Measurements from ENCODE around the gene RARS2.

Gene RARS2

GRCh38 chr6:87586371-87587077 lies 3.3 kb downstream of the RARS2 start:
- Histone ChIP-seq H3K27ac (no peak overlapping the region), H3K4me1 (peaks cover 5% of the 10 kb centered on the region), H3K9ac (no peak overlapping the region), H3K79me2 (peaks cover 72% of the 10 kb centered on the region), H3K4me2 (ENCODE audit: low read length) (no peak overlapping the region), H3K4me3 (ENCODE audit: low read depth, low read length) (no peak overlapping the region), H2AFZ (no peak overlapping the region), H3K36me3 (ENCODE audit: control insufficient read depth, insufficient read depth, low read length) (no peaks in the 10 kb centered on the region), H3K9me3 (ENCODE audit: control insufficient read depth, low read length) (no peaks in the 10 kb centered on the region), H3K27me3 (ENCODE audit: control insufficient read depth, insufficient read depth, low read length) (no peaks in the 10 kb centered on the region)
- TF ChIP-seq, protein P1, sequence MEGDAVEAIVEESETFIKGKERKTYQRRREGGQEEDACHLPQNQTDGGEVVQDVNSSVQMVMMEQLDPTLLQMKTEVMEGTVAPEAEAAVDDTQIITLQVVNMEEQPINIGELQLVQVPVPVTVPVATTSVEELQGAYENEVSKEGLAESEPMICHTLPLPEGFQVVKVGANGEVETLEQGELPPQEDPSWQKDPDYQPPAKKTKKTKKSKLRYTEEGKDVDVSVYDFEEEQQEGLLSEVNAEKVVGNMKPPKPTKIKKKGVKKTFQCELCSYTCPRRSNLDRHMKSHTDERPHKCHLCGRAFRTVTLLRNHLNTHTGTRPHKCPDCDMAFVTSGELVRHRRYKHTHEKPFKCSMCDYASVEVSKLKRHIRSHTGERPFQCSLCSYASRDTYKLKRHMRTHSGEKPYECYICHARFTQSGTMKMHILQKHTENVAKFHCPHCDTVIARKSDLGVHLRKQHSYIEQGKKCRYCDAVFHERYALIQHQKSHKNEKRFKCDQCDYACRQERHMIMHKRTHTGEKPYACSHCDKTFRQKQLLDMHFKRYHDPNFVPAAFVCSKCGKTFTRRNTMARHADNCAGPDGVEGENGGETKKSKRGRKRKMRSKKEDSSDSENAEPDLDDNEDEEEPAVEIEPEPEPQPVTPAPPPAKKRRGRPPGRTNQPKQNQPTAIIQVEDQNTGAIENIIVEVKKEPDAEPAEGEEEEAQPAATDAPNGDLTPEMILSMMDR (IDR thresholded peaks at IDR 0.05): no peak

DNA sequence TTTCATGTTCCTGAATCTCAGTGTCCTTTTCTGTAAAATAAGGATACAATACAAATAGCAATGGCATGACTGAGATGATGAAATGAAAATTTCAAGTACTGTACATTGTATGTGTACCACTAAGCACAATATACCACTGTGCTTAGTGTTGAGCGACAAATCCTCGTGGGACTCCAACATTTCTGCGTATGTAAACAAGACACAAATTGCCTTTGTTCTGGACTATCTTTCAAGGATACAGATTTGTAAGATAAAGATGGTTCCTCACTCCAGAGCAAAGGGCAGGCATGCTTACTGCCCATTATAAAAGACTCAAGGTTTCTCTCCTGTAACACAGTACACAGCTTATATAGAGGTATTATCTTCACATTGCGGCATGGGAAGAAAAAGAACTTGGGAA lies 6.0 kb downstream of the RARS2 start:
- peaks cover 55% of the 10 kb centered on the region for H3K79me2 ChIP-seq
- no peaks in the 10 kb centered on the region for H3K36me3 ChIP-seq (ENCODE audit: control insufficient read depth, insufficient read depth, low read length)
- H2AFZ ChIP-seq: no peak overlapping the region
- no peaks in the 10 kb centered on the region for H3K27me3 ChIP-seq (ENCODE audit: control insufficient read depth, insufficient read depth, low read length)
- TF ChIP-seq, protein P1 (IDR thresholded peaks at IDR 0.05): no peak
- no peak overlapping the region for H3K4me3 ChIP-seq (ENCODE audit: low read depth, low read length)
- no peak overlapping the region for H3K27ac ChIP-seq
- H3K9me3 ChIP-seq (ENCODE audit: control insufficient read depth, low read length): no peaks in the 10 kb centered on the region
- H3K9ac ChIP-seq: no peak overlapping the region
- no peak overlapping the region for H3K4me2 ChIP-seq (ENCODE audit: low read length)
- H3K4me1 ChIP-seq: peaks cover 5% of the 10 kb centered on the region

DNA sequence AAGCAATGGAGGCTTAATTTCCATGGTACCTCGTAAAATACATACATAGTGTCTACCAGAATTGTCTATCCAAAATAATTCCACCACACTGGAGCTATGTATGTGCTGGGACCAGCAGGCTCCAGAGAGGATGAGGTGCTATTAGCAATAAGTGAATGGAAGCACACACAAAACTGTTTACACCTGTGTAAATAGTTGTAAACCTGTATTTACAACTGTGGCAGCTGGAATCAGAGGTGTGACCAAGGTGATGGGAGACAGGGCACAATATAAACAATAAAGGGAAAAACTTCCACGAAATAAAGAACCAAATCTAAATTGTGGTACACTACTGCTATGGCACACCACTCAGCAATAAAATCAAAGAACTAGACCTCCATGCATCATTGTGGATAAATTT lies 14.4 kb downstream of the RARS2 start:
- no peak overlapping the region for H2AFZ ChIP-seq
- H3K36me3 ChIP-seq (ENCODE audit: control insufficient read depth, insufficient read depth, low read length): no peaks in the 10 kb centered on the region
- no peak overlapping the region for H3K9ac ChIP-seq
- H3K27me3 ChIP-seq (ENCODE audit: control insufficient read depth, insufficient read depth, low read length): no peaks in the 10 kb centered on the region
- H3K4me3 ChIP-seq (ENCODE audit: low read depth, low read length): no peak overlapping the region
- peaks cover 4% of the 10 kb centered on the region for H3K4me1 ChIP-seq
- no peaks in the 10 kb centered on the region for H3K9me3 ChIP-seq (ENCODE audit: control insufficient read depth, low read length)
- TF ChIP-seq, protein P1 (IDR thresholded peaks at IDR 0.05): no peak
- H3K79me2 ChIP-seq: peaks cover 30% of the 10 kb centered on the region
- no peak overlapping the region for H3K27ac ChIP-seq
- H3K4me2 ChIP-seq (ENCODE audit: low read length): no peak overlapping the region

DNA sequence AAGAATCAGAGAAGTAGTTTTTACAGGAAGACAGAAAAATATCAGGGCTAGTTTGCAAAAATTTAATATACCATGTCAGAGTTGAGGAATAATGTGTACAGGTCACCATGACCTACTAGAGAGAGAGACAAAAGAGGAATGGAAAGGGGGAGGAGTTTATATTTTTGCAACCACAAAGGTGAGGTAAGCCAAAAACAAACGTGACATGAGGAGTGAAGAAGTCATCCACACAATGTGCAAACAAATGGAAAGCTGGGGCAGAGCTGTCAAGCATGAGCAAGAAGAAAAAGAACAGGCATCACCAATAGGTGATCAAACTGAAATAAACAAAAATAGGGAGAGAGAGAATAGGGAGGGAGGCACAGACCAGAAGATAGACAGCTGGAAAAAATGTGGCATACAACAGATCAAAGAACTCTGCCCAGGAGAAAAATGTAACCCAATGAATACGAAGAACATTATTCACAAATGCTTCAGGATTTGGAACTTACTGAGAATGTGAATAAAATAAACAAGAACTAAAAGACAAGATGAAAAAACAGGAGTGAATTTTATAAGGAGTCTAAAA lies 15.5 kb downstream of the RARS2 start:
- Histone ChIP-seq H3K4me1 (peaks cover 4% of the 10 kb centered on the region), H3K27ac (no peak overlapping the region), H3K79me2 (peaks cover 25% of the 10 kb centered on the region), H3K27me3 (ENCODE audit: control insufficient read depth, insufficient read depth, low read length) (no peaks in the 10 kb centered on the region), H2AFZ (no peak overlapping the region), H3K9ac (no peak overlapping the region), H3K36me3 (ENCODE audit: control insufficient read depth, insufficient read depth, low read length) (no peaks in the 10 kb centered on the region), H3K4me2 (ENCODE audit: low read length) (no peak overlapping the region), H3K9me3 (ENCODE audit: control insufficient read depth, low read length) (no peaks in the 10 kb centered on the region), H3K4me3 (ENCODE audit: low read depth, low read length) (no peak overlapping the region)
- TF ChIP-seq, protein P1 (IDR thresholded peaks at IDR 0.05): no peak

All from parathyroid adenoma (tissue), 2 donors.